A549 treated with Hydrocortisone at 1 μM for 4 hours (cell line): ENCODE measurements around the gene TIE1. TPM values are rescaled to one million over a fixed set of nuclear protein-coding genes. Genes with fewer than 3 reads are reported as not detected.

ENCODE experiments used
- total RNA-seq: library from RNA; stranded (reverse); fragments of 200-300 nt; extraction: Qiagen RNA extraction; gene quantifications from 5 replicates; pipeline ENCODE4 v1.2.3, GENCODE V29; 2022

TIE1 gene
- 0.02 to 0.15 TPM in 2 of 5 replicates, not detected in the others for total RNA-seq

GRCh38 chr1:43300378-43301094, at the start of gene TIE1:
Gene TIE1, plus strand, starts transcription at chr1:43300982. Its CDS starts 90 bp downstream, at chr1:43301072.

GRCh38 chr1:43269627-43270375, 31.0 kb upstream of the TIE1 start, which contains the start of gene TMEM125:
Gene TMEM125, plus strand, starts transcription at chr1:43269983. Its CDS starts 2,740 bp downstream, at chr1:43272723.

GRCh38 chr1:43285269-43285990, 15.4 kb upstream of the TIE1 start, which contains the start of gene C1orf210:
Gene C1orf210, minus strand, starts transcription at chr1:43285581. Its CDS starts 2,311 bp downstream, at chr1:43283270.

GRCh38 chr1:43337588-43337987, 36.8 kb downstream of the TIE1 start, which contains the start of gene MPL:
Gene MPL, plus strand, starts transcription at chr1:43337818. Its CDS starts 31 bp downstream, at chr1:43337849.

GRCh38 chr1:43358746-43359693, 58.2 kb downstream of the TIE1 start, which contains the start of gene CDC20:
Gene CDC20, plus strand, starts transcription at chr1:43358981. Its CDS starts 235 bp downstream, at chr1:43359216.

GRCh38 chr1:43367904-43368645, 67.3 kb downstream of the TIE1 start, which contains the start of gene ELOVL1:
Gene ELOVL1, minus strand, starts transcription at chr1:43368011. Its CDS starts 2,402 bp downstream, at chr1:43365609.

Other genes starting within 250 kb of the TIE1 start
- 168 to 200 TPM (median 185 TPM) in 5 replicates for gene EBNA1BP2, start 128.7 kb upstream of the TIE1 start, total RNA-seq
- gene CFAP57, start 128.7 kb upstream of the TIE1 start, total RNA-seq: 0.28 to 0.68 TPM (median 0.36 TPM) in 5 replicates
- 0.05 to 0.08 TPM (median 0.07 TPM) in 3 of 5 replicates, not detected in the others for gene TMEM125, start 31.0 kb upstream of the TIE1 start, total RNA-seq
- not detected in 5 replicates for gene C1orf210, start 15.4 kb upstream of the TIE1 start, total RNA-seq
- gene MPL, start 36.8 kb downstream of the TIE1 start, total RNA-seq: 0.17 to 0.22 TPM (median 0.21 TPM) in 3 of 5 replicates, not detected in the others
- gene CDC20, start 58.0 kb downstream of the TIE1 start, total RNA-seq: 182 to 204 TPM (median 198 TPM) in 5 replicates
- gene ELOVL1, start 67.0 kb downstream of the TIE1 start, total RNA-seq: 135 to 156 TPM (median 143 TPM) in 5 replicates
- 34.9 to 37.9 TPM (median 37.3 TPM) in 5 replicates for gene MED8, start 88.8 kb downstream of the TIE1 start, total RNA-seq
- 5.8 to 7.6 TPM (median 7.2 TPM) in 5 replicates for gene SZT2, start 88.9 kb downstream of the TIE1 start, total RNA-seq
- gene HYI, start 152.9 kb downstream of the TIE1 start, total RNA-seq: 11.5 to 16.3 TPM (median 14.4 TPM) in 5 replicates
- 73.3 to 110 TPM (median 95.8 TPM) in 5 replicates for gene PTPRF, start 229.9 kb downstream of the TIE1 start, total RNA-seq